Measurements from ENCODE around the gene AJAP1.

DNA sequence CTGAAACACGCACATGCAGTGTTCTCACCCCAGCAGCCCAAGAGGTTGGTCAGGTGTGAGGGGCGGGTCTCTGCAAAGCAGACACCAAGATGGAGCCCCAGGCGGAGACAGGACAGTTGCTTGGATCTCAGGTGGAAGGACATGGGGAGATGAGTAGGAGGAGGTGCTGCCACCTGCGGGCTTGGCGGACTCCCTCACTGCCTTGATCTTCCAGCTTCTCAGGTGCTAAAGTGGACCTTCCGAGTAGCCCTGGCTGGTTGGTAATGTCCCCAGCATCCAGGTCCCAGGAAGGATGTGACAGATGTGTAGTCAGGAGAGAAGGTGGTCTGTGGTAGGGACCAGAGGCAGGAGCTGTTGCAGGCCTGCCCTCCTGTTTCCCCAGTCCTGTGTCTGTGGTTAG, 114.1 kb downstream of the AJAP1 start:
- TF ChIP-seq RAD21 (IDR thresholded peaks at IDR 0.05; ENCODE audit: low read depth) (no peak), EZH2 (IDR thresholded peaks at IDR 0.05) (no peak), POLR2AphosphoS5 (IDR thresholded peaks at IDR 0.05; ENCODE audit: low read depth, low read length) (no peak), POLR2A (IDR thresholded peaks at IDR 0.05; ENCODE audit: borderline replicate concordance, extremely low read depth, insufficient read depth, insufficient read length) (no peak), CEBPB (IDR thresholded peaks at IDR 0.05; ENCODE audit: low read depth) (no peak), JUND (IDR thresholded peaks at IDR 0.05) (no peak), ZFX (IDR thresholded peaks at IDR 0.05) (no peak), ELF1 (IDR thresholded peaks at IDR 0.05; ENCODE audit: borderline replicate concordance, low read depth) (no peak)
- TF ChIP-seq, protein P1, sequence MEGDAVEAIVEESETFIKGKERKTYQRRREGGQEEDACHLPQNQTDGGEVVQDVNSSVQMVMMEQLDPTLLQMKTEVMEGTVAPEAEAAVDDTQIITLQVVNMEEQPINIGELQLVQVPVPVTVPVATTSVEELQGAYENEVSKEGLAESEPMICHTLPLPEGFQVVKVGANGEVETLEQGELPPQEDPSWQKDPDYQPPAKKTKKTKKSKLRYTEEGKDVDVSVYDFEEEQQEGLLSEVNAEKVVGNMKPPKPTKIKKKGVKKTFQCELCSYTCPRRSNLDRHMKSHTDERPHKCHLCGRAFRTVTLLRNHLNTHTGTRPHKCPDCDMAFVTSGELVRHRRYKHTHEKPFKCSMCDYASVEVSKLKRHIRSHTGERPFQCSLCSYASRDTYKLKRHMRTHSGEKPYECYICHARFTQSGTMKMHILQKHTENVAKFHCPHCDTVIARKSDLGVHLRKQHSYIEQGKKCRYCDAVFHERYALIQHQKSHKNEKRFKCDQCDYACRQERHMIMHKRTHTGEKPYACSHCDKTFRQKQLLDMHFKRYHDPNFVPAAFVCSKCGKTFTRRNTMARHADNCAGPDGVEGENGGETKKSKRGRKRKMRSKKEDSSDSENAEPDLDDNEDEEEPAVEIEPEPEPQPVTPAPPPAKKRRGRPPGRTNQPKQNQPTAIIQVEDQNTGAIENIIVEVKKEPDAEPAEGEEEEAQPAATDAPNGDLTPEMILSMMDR (IDR thresholded peaks at IDR 0.05 in 2 of 3, conservative IDR thresholded peaks at IDR 0.05 in 1 of 3; ENCODE audit: borderline replicate concordance in 1 of 3, insufficient read depth in 1 of 3, low read depth in 2 of 3, low read length in 2 of 3), result 0 out of 6 replicates have a peak, but pooled peaks of 1 of the 3 experiments have one; percentile 3
- TF ChIP-seq, protein P2, sequence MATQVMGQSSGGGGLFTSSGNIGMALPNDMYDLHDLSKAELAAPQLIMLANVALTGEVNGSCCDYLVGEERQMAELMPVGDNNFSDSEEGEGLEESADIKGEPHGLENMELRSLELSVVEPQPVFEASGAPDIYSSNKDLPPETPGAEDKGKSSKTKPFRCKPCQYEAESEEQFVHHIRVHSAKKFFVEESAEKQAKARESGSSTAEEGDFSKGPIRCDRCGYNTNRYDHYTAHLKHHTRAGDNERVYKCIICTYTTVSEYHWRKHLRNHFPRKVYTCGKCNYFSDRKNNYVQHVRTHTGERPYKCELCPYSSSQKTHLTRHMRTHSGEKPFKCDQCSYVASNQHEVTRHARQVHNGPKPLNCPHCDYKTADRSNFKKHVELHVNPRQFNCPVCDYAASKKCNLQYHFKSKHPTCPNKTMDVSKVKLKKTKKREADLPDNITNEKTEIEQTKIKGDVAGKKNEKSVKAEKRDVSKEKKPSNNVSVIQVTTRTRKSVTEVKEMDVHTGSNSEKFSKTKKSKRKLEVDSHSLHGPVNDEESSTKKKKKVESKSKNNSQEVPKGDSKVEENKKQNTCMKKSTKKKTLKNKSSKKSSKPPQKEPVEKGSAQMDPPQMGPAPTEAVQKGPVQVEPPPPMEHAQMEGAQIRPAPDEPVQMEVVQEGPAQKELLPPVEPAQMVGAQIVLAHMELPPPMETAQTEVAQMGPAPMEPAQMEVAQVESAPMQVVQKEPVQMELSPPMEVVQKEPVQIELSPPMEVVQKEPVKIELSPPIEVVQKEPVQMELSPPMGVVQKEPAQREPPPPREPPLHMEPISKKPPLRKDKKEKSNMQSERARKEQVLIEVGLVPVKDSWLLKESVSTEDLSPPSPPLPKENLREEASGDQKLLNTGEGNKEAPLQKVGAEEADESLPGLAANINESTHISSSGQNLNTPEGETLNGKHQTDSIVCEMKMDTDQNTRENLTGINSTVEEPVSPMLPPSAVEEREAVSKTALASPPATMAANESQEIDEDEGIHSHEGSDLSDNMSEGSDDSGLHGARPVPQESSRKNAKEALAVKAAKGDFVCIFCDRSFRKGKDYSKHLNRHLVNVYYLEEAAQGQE (IDR thresholded peaks at IDR 0.05; ENCODE audit: low read depth), result no peak
- TF ChIP-seq, protein P3, sequence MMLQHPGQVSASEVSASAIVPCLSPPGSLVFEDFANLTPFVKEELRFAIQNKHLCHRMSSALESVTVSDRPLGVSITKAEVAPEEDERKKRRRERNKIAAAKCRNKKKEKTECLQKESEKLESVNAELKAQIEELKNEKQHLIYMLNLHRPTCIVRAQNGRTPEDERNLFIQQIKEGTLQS (IDR thresholded peaks at IDR 0.05), result no peak
- TF ChIP-seq, protein P4, sequence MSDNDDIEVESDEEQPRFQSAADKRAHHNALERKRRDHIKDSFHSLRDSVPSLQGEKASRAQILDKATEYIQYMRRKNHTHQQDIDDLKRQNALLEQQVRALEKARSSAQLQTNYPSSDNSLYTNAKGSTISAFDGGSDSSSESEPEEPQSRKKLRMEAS (IDR thresholded peaks at IDR 0.05), result no peak

All from HCT116 (cell line).